DOHH2 (cell line): ENCODE data around the gene BAD.

ENCODE experiments used
- H3F3A ChIP-seq: fragments of 200-600 bp; sonication (generic), shearing (Covaris generic); 2 replicates; pipeline ENCODE4 v1.6.0; 2016; ENCODE audit warnings: antibody characterized with exemption, mild to moderate bottlenecking; ENCODE audit not compliant: control insufficient read depth, insufficient read depth
- H3K27ac ChIP-seq: fragments of 200-600 bp; sonication (generic); 2 replicates; pipeline ENCODE4 v1.5.1; 2014; ENCODE audit warnings: low read depth, mild to moderate bottlenecking, low read length, moderate library complexity
- H3K27me3 ChIP-seq: fragments of 200-600 bp; sonication (generic); 2 replicates; pipeline ENCODE4 v1.6.1; 2014; ENCODE audit warnings: mild to moderate bottlenecking, low read length, mixed read lengths; ENCODE audit not compliant: control insufficient read depth
- H3K36me3 ChIP-seq: fragments of 200-600 bp; sonication (generic); 2 replicates; pipeline ENCODE4 v1.6.1; 2014; ENCODE audit warnings: mild to moderate bottlenecking, low read length, moderate library complexity, mixed read lengths; ENCODE audit not compliant: control insufficient read depth
- H3K4me1 ChIP-seq: fragments of 200-600 bp; sonication (generic); 2 replicates; pipeline ENCODE4 v1.6.1; 2014; ENCODE audit warnings: mild to moderate bottlenecking, low read length, mixed read lengths; ENCODE audit not compliant: control insufficient read depth
- H3K4me2 ChIP-seq: fragments of 200-600 bp; sonication (generic); 2 replicates; pipeline ENCODE4 v1.6.0; 2014; ENCODE audit warnings: mild to moderate bottlenecking, low read length, moderate library complexity
- H3K4me3 ChIP-seq: fragments of 200-600 bp; sonication (generic); 2 replicates; pipeline ENCODE4 v1.5.1; 2014; ENCODE audit warnings: mild to moderate bottlenecking, low read length, mixed read lengths
- H3K79me2 ChIP-seq: fragments of 200-600 bp; sonication (generic); 2 replicates; pipeline ENCODE4 v1.6.1; 2014; ENCODE audit warnings: mild to moderate bottlenecking, low read length, mixed read lengths; ENCODE audit not compliant: control insufficient read depth
- H3K9me2 ChIP-seq: fragments of 200-600 bp; sonication (generic); replicated peaks from 2 replicates; pipeline ENCODE4 v1.6.1; 2014; ENCODE audit warnings: mild to moderate bottlenecking, low read length, mixed read lengths; ENCODE audit not compliant: control insufficient read depth
- H3K9me3 ChIP-seq: fragments of 200-600 bp; sonication (generic); 2 replicates; pipeline ENCODE4 v1.6.1; 2014; ENCODE audit warnings: antibody characterized with exemption, low read length, mixed read lengths; ENCODE audit not compliant: control insufficient read depth, insufficient read depth
- H4K20me1 ChIP-seq: fragments of 200-600 bp; sonication (generic); 2 replicates; pipeline ENCODE4 v1.6.0; 2014; ENCODE audit warnings: low read depth, mild to moderate bottlenecking, antibody characterized with exemption, low read length, moderate library complexity; ENCODE audit not compliant: control insufficient read depth, insufficient read depth
- CTCF ChIP-seq: fragments of 200-600 bp; sonication (generic); IDR thresholded peaks from one replicate; pipeline ENCODE4 v1.5.1; 2014; ENCODE audit warnings: antibody characterized with exemption, mild to moderate bottlenecking, low read depth, low read length; ENCODE audit not compliant: poor library complexity, severe bottlenecking
- EZH2phosphoT487 ChIP-seq: fragments of 200-600 bp; sonication (generic); IDR thresholded peaks from 2 replicates; pipeline ENCODE4 v1.6.1; 2017; ENCODE audit warnings: borderline replicate concordance, mild to moderate bottlenecking, antibody characterized with exemption, low read length, moderate library complexity, mixed read lengths

The BAD gene

GRCh38 chr11:64288353-64288750 is 3.9 kb upstream of the BAD start:
- no peaks in the 10 kb centered on the region for H3K9me2 ChIP-seq
- TF ChIP-seq EZH2phosphoT487: no peak
- no peak for TF ChIP-seq CTCF
- no peak overlapping the region for H3K4me2 ChIP-seq
- peaks cover 2% of the 10 kb centered on the region; the same call in 1 of the 2 replicates for H3F3A ChIP-seq
- peaks cover 8% of the 10 kb centered on the region for H3K79me2 ChIP-seq
- H3K27ac ChIP-seq: no peak overlapping the region
- no peaks in the 10 kb centered on the region for H3K9me3 ChIP-seq
- no peaks in the 10 kb centered on the region for H3K36me3 ChIP-seq
- no peak overlapping the region for H3K4me3 ChIP-seq
- peaks cover 24% of the 10 kb centered on the region for H3K27me3 ChIP-seq
- H4K20me1 ChIP-seq: no peaks in the 10 kb centered on the region
- peaks cover 17% of the 10 kb centered on the region for H3K4me1 ChIP-seq

DNA sequence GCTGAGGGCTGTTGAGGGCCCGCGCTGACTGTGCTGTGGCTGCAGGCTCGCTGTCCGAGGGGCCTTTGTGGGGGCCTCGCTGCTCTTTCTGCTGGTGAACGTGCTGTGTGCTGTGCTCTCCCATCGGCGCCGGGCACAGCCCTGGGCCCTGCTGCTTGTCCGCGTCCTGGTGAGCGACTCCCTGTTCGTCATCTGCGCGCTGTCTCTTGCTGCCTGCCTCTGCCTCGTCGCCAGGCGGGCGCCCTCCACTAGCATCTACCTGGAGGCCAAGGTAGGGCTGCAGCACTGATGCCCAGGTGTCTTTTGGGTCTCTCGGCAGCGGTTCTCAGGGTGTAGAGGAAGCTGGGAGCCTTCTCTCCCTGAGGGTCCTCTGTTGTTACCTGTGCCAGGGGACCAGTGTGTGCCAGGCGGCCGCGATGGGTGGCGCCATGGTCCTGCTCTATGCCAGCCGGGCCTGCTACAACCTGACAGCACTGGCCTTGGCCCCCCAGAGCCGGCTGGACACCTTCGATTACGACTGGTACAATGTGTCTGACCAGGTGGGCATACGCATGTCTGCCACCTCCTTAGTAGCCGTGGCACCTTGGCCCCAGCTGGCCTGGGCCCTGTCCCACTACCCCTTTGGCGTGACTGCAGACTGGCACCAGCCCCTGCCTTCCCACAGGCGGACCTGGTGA is 3.3 kb upstream of the BAD start:
- H3K4me2 ChIP-seq: no peak overlapping the region
- no peaks in the 10 kb centered on the region for H3K36me3 ChIP-seq
- H3K79me2 ChIP-seq: peaks cover 12% of the 10 kb centered on the region

GRCh38 chr11:64286801-64287159 is 2.3 kb upstream of the BAD start:
- H3K4me3 ChIP-seq: no peak overlapping the region; the same call in 1 of the 2 replicates
- H3K4me2 ChIP-seq: peak overlapping the region; percentile 82

More for the DNA sequence above, 3.3 kb upstream of the BAD start:
- Histone ChIP-seq H3K4me1 (peaks cover 19% of the 10 kb centered on the region), H3K9me2 (no peaks in the 10 kb centered on the region), H3K9me3 (no peaks in the 10 kb centered on the region), H4K20me1 (no peaks in the 10 kb centered on the region), H3K4me3 (no peak overlapping the region), H3F3A (peaks cover 2% of the 10 kb centered on the region; the same call in 1 of the 2 replicates), H3K27me3 (peaks cover 19% of the 10 kb centered on the region), H3K27ac (no peak overlapping the region)
- TF ChIP-seq CTCF (no peak), EZH2phosphoT487 (no peak)

More at GRCh38 chr11:64286801-64287159, 2.3 kb upstream of the BAD start:
- TF ChIP-seq EZH2phosphoT487 (no peak), CTCF (peak; percentile 5)
- peaks cover 19% of the 10 kb centered on the region for H3K4me1 ChIP-seq
- H3K9me2 ChIP-seq: no peaks in the 10 kb centered on the region
- peaks cover 12% of the 10 kb centered on the region for H3K79me2 ChIP-seq
- H3K9me3 ChIP-seq: no peaks in the 10 kb centered on the region
- no peaks in the 10 kb centered on the region for H3K36me3 ChIP-seq
- H4K20me1 ChIP-seq: no peaks in the 10 kb centered on the region
- H3K27me3 ChIP-seq: peaks cover 8% of the 10 kb centered on the region
- H3F3A ChIP-seq: peaks cover 2% of the 10 kb centered on the region; the same call in 1 of the 2 replicates
- no peak overlapping the region for H3K27ac ChIP-seq
